Muscle layer of colon (tissue), 2 donors: Measurements from ENCODE around the gene KLK8.

Experiments used
- H3K27ac ChIP-seq: one replicate; pipeline ENCODE4 v1.7.0; 2013; ENCODE audit warnings: low read depth, mild to moderate bottlenecking, low read length, moderate library complexity
- H3K27me3 ChIP-seq, 2 donors: one replicate each; pipeline ENCODE4 v1.7.0; 2013; ENCODE audit warnings: low read length in 2 of 2, mild to moderate bottlenecking in 2 of 2; ENCODE audit not compliant: insufficient read depth in 2 of 2, control insufficient read depth in 1 of 2
- H3K36me3 ChIP-seq: one replicate; pipeline ENCODE4 v1.7.0; 2013; ENCODE audit warnings: mild to moderate bottlenecking, low read length; ENCODE audit not compliant: insufficient read depth
- H3K4me1 ChIP-seq: one replicate; pipeline ENCODE4 v1.7.0; 2013; ENCODE audit warnings: mild to moderate bottlenecking, low read length; ENCODE audit not compliant: insufficient read depth
- H3K4me3 ChIP-seq, 2 donors: one replicate each; pipeline ENCODE4 v1.7.0; 2013; ENCODE audit warnings: low read length in 2 of 2, low read depth in 1 of 2, mild to moderate bottlenecking in 1 of 2, moderate library complexity in 1 of 2
- H3K9ac ChIP-seq: one replicate; pipeline ENCODE4 v1.7.0; 2013; ENCODE audit warnings: low read length
- H3K9me3 ChIP-seq: one replicate; pipeline ENCODE4 v1.7.0; 2013; ENCODE audit warnings: mild to moderate bottlenecking, low read length
- donor health status: abdominal sarcoma.
- donor health status: Adenocarcinoma of cecum.

The KLK8 gene

DNA sequence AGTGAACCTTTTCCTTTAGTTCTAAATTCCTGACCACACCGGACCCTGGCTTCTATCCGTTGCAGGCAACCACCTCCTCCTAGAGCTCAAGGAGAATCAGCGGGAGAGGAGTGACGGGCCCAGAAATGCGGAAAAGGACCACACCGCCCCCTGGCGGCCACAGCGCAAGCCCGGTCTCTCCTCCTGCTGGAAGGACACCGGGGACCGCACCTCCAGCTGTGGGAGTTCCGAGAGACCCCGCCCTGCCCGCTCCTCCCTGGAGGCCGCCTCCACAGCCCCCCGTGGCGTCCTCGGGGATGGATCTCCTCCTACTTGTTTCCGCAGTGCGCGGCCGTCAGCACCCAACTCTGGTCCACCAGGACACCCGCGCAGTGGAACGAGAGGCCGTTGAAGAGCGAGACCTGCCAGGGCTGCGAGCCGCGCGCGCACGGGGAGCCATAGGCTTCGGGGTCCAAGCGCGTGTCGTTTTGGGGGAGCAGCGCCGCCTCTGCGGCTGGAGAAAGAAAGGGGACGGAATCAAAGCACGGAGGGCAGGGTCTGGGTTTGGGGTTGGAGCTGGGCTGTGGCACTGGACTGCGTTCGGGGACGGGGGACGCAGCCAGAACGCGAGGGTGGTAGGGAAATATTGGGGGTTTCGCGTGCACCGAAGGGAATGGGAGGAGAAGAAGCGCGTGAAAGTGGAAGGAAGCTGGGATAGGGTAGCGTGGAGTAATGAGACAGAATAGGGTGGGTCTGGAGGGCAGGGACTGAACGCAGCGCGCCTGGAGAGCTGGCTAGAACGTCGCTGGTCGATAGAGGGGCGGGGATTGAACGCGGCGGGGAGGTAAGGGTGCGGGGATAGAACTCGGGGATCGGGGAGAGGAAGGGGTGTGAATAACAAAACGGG is 15.6 kb upstream of the KLK8 start:
- H3K9me3 ChIP-seq = no peaks in the 10 kb centered on the region
- H3K27ac ChIP-seq = no peak overlapping the region
- H3K9ac ChIP-seq = no peak overlapping the region
- peaks cover 17 to 62% of the 10 kb centered on the region in 2 donors for H3K27me3 ChIP-seq
- no peaks in the 10 kb centered on the region for H3K36me3 ChIP-seq
- no peaks in the 10 kb centered on the region for H3K4me1 ChIP-seq
- no peak overlapping the region for H3K4me3 ChIP-seq

DNA sequence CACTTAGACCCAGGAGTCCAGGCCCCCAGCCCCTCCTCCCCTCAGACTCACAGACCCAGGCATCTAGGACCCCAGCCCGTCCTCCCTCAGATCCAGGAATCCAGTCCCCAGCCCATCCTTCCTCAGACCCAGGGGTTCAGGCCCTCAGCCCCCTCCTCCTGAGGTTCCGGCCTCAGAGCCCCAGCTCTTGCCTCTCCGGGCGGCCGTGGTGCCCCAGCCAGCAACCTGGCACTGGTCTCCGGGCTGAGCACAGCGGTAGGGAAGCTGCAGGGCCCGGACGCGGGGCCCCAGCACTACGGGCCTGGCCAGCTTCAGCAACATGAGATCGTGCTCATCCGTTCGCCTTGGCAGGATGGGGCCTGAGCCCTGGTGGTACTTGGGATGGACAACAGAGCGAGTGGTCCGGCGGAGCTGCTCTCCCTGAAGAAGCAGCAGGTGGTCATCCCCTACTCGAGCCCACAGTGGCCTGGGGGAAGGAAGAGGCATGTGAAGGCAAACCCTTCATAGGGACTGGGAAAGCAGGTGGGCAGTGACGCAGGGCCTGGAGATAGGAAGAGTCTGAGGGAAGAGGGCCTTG is 14.4 kb upstream of the KLK8 start:
- Histone ChIP-seq H3K4me3 (no peak overlapping the region), H3K9ac (no peak overlapping the region), H3K27me3 (peaks cover 14 to 62% of the 10 kb centered on the region in 2 donors), H3K27ac (no peak overlapping the region), H3K4me1 (no peaks in the 10 kb centered on the region), H3K9me3 (no peaks in the 10 kb centered on the region), H3K36me3 (no peaks in the 10 kb centered on the region)

DNA sequence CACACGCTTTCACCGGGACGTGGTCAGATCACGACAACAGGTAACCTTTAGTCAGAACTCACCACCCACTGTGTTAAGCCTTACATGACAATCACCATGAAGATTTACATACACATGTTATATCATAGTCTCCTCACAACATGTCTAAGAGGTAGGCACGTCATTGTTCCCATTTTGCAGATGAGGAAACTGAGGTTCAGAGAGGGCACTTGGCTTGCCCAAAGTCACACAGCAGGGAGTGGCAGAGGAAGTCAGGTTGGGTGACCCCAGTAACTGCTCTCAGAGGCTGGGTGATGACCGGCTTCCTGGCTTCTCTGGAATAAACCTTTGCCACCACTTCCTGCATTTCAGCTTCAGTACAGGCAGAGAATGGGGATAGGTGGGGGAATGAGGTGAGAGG is 12.8 kb upstream of the KLK8 start:
- H3K27ac ChIP-seq = no peak overlapping the region
- H3K36me3 ChIP-seq = no peaks in the 10 kb centered on the region
- no peak overlapping the region for H3K9ac ChIP-seq
- no peaks in the 10 kb centered on the region for H3K4me1 ChIP-seq
- peaks cover 14 to 58% of the 10 kb centered on the region in 2 donors for H3K27me3 ChIP-seq
- no peak overlapping the region for H3K4me3 ChIP-seq
- no peaks in the 10 kb centered on the region for H3K9me3 ChIP-seq

DNA sequence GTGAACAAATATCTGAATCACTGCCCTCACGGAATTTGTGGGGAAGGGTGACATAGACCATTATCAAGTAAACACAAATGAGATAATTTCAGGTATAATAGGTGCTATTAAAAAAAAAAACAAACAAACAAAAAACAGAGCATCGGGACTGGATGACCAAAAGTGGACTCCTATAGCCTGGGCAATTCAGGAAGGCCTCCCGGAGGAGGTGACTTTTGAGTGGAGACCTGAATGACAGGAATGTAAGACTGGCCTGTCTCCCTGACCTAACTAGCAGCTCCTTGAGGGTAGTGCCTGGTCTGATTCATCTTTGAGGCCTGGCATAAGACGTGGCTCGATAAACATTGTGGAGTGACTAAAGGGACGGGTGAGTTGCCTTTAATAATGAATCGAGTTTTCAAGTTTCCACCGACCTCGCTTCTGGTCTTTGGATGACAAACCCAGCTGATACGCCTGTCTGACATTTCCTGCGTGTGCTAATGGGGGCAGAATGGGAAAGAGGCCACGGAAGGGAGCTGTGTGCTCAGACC is 11.3 kb upstream of the KLK8 start:
- Histone ChIP-seq H3K27me3 (peaks cover 14 to 44% of the 10 kb centered on the region in 2 donors), H3K36me3 (no peaks in the 10 kb centered on the region), H3K9ac (no peak overlapping the region), H3K4me1 (no peaks in the 10 kb centered on the region), H3K9me3 (no peaks in the 10 kb centered on the region), H3K27ac (no peak overlapping the region), H3K4me3 (no peak overlapping the region)

DNA sequence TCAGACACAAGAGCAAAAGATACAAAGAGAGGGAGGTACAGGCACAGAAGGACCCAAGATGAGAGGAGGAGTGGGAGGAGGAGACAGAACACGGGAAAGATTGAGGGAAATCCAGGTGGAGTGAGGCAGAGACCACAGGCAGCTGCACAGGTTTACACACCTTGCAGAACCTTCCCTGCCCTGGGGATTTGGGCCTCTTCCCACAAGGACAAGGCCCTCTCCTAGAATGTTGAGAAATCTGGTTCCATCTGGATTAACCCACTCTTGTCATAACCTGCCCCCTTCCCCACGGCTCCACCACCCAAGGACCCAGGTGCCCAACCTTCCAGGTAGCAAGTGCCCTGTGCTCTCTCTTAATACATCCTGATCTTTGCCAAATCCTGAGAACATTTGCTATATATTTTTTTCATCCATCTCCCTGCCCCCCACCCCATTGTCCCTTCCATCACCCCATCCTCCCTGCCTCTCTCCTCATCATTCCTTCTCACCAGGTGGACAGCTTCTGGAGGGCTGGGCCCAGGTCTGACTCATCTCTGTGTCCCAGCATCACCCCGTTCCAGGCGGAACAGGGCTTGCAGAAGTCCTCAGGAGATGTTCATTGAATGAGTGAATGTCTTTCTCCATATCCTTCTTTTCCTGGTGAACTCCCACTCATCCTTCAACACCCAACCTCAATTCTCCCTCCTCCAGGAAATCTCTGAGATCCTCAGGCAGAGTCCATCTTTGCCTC is 8.8 kb upstream of the KLK8 start:
- H3K36me3 ChIP-seq = no peaks in the 10 kb centered on the region
- H3K9me3 ChIP-seq = no peaks in the 10 kb centered on the region
- H3K9ac ChIP-seq = no peak overlapping the region
- H3K4me1 ChIP-seq = no peaks in the 10 kb centered on the region
- peaks cover 4 to 27% of the 10 kb centered on the region in 2 donors for H3K27me3 ChIP-seq
- no peak overlapping the region for H3K4me3 ChIP-seq
- H3K27ac ChIP-seq = no peak overlapping the region

DNA sequence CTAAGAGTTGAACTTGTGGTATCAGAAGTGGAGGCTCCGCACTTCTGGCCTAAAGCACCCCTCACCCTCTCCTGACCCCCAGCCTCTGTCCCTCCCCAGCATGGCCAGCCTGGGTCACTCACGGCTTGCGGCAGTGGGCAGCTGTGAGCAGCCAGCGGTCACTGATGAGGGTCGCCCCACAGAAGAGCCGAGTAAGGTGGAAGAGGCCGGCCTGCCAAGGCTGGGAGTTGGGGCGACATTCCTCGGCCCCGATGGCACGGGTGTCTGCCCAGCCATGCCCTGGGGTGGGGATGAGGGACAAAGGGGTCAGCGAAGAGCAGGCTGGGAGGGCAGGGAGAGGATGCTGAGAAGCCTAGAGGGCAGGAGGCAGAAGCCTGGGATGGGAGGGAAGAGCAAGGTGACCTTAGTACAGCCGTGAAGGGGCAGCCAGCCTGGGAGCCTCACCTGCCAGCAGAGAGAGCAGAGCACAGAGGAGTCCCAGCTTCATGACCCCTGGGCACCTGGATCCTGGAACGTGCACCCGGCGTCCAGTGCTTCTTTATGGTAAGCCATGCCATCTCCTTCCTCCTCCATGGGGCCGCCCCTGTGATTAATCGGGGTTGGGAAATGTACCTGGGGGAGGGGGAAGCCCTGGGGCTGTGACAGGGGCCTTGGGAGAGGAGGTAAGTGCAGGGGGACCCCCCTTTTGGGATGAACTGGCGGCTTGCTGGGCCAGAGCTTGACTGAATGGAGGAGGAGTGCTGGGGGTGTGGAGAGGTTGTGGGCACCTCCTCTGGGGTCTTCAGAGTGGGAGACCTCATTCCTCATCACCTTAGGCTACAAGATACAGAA is 7.9 kb upstream of the KLK8 start:
- H3K9ac ChIP-seq = no peak overlapping the region
- H3K27me3 ChIP-seq = peaks cover 0 to 18% of the 10 kb centered on the region in 2 donors
- H3K4me3 ChIP-seq = no peak overlapping the region

DNA sequence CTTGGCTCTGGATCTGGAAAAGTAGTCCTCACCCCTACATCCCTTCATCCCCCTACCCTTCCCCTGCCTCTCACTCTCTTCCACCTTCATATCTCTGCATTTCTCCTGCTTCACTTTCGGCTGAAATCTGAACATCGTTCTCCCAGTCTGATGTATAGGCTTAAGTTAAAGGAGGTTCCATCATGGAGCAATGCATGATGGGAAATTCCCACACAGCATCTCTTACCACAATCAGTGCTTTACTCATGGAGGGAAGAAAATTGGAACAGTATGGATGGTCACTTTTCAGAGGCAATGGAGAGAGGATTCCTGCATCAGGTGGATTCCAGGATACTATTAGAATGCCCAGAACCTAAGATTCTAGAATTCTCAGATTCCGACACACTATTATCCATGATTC is 6.1 kb upstream of the KLK8 start:
- Histone ChIP-seq H3K4me3 (no peak overlapping the region), H3K9me3 (no peaks in the 10 kb centered on the region)

More for the DNA sequence above, 7.9 kb upstream of the KLK8 start:
- H3K27ac ChIP-seq = no peak overlapping the region
- no peaks in the 10 kb centered on the region for H3K36me3 ChIP-seq
- H3K4me1 ChIP-seq = no peaks in the 10 kb centered on the region
- H3K9me3 ChIP-seq = no peaks in the 10 kb centered on the region

DNA sequence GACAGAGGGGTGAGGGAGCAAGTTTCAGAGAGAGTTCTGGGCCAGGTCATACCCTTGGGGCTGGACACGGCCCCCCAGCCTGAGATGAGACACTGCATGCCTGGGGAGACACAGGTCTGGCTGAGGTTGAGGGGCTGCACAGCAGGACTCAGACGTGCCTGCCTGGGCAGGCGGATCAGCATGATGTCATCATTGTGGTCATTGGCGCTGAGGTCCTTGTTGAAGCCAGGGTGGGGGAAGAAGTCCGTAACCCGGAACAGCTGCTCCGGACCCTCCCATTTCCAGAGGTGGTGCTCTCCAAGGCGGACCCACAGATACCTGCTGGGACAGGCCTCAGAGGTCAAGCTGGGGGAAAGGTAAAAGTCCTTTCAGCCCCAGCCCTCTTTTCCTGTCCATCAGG is 5.0 kb upstream of the KLK8 start:
- Histone ChIP-seq H3K27me3 (peaks cover 8 to 33% of the 10 kb centered on the region in 2 donors), H3K9me3 (no peaks in the 10 kb centered on the region), H3K36me3 (no peaks in the 10 kb centered on the region), H3K4me1 (no peaks in the 10 kb centered on the region), H3K9ac (no peak overlapping the region), H3K27ac (no peak overlapping the region), H3K4me3 (no peak overlapping the region)

More for the DNA sequence above, 6.1 kb upstream of the KLK8 start:
- H3K27me3 ChIP-seq = peaks cover 2 to 23% of the 10 kb centered on the region in 2 donors
- no peaks in the 10 kb centered on the region for H3K36me3 ChIP-seq
- no peak overlapping the region for H3K27ac ChIP-seq
- no peaks in the 10 kb centered on the region for H3K4me1 ChIP-seq
- H3K9ac ChIP-seq = no peak overlapping the region

DNA sequence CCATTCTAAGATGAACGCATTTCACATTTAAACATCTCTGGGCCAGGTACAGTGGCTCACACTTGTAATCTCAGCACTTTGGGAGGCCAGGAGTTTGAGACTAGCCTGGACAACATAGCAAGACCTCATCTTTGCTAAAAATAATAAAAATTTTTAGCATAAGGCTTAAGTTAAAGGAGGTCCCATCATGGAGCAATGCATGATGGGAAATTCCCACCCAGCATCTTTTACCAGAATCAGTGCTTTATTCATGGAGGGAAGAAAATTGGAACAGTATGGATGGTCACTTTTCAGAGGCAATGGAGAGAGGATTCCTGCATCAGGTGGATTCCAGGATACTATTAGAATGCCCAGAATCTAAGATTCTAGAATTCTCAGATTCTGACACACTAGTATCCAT is 3.8 kb upstream of the KLK8 start:
- peaks cover 8 to 40% of the 10 kb centered on the region in 2 donors for H3K27me3 ChIP-seq
- H3K9ac ChIP-seq = no peak overlapping the region
- no peaks in the 10 kb centered on the region for H3K4me1 ChIP-seq
- H3K9me3 ChIP-seq = no peaks in the 10 kb centered on the region
- no peaks in the 10 kb centered on the region for H3K36me3 ChIP-seq
- H3K27ac ChIP-seq = no peak overlapping the region
- H3K4me3 ChIP-seq = no peak overlapping the region

DNA sequence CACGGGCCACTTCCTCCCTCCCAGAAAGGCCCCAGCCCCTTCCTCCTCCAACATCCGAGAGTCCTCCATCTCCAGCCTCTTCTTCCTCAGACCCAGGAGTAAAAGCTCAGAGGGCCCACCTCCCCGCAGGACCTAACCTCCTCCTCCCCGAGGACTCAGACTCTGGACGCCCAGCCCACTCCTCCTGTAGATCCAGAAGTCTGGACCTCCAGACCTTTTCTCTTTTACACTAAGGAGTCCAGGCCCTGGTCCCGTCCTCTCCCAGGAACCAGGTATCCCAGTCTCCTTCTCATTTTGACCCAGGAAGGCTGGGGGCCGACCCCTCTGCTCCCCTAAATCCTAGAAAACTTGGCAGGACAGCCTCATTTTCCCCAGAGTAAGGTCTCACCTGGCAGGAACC is 1.9 kb upstream of the KLK8 start:
- H3K4me1 ChIP-seq = no peaks in the 10 kb centered on the region

More for the DNA sequence above, 1.9 kb upstream of the KLK8 start:
- Histone ChIP-seq H3K27ac (no peak overlapping the region), H3K9me3 (no peaks in the 10 kb centered on the region), H3K36me3 (no peaks in the 10 kb centered on the region), H3K4me3 (no peak overlapping the region), H3K27me3 (peaks cover 8 to 39% of the 10 kb centered on the region in 2 donors), H3K9ac (no peak overlapping the region)
